NB4 (cell line): ENCODE data around the gene LINGO1.
A peak's percentile ranks its signal among the peaks of the same experiment; 100 is the strongest.

Source experiments
- MYC ChIP-seq: IDR thresholded peaks from 2 replicates; pipeline ENCODE4 v1.6.1; 2011; ENCODE audit warnings: low read depth, low read length
- POLR2A ChIP-seq: IDR thresholded peaks from 2 replicates; pipeline ENCODE4 v1.6.1; 2011; ENCODE audit warnings: mild to moderate bottlenecking; ENCODE audit not compliant: insufficient read length; ENCODE audit errors: extremely low read depth
- TF ChIP-seq, protein P1 (sequence below): IDR thresholded peaks from one replicate; pipeline ENCODE4 v1.5.1; 2012; ENCODE audit warnings: low read depth, low read length
- TF ChIP-seq, protein P2 (sequence below): IDR thresholded peaks from 2 replicates; pipeline ENCODE4 v1.6.1; 2011; ENCODE audit warnings: low read depth, low read length

- TF ChIP-seq, protein P1, sequence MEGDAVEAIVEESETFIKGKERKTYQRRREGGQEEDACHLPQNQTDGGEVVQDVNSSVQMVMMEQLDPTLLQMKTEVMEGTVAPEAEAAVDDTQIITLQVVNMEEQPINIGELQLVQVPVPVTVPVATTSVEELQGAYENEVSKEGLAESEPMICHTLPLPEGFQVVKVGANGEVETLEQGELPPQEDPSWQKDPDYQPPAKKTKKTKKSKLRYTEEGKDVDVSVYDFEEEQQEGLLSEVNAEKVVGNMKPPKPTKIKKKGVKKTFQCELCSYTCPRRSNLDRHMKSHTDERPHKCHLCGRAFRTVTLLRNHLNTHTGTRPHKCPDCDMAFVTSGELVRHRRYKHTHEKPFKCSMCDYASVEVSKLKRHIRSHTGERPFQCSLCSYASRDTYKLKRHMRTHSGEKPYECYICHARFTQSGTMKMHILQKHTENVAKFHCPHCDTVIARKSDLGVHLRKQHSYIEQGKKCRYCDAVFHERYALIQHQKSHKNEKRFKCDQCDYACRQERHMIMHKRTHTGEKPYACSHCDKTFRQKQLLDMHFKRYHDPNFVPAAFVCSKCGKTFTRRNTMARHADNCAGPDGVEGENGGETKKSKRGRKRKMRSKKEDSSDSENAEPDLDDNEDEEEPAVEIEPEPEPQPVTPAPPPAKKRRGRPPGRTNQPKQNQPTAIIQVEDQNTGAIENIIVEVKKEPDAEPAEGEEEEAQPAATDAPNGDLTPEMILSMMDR: peak; percentile 56
- TF ChIP-seq, protein P2, sequence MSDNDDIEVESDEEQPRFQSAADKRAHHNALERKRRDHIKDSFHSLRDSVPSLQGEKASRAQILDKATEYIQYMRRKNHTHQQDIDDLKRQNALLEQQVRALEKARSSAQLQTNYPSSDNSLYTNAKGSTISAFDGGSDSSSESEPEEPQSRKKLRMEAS: no peak
- TF ChIP-seq POLR2A: no peak
- no peak for TF ChIP-seq MYC
These were observed 22.3 kb upstream of the LINGO1 start for GRCh38 chr15:77654975-77655374.
